ENCODE measurements around the gene SPATA31D4. TPM values are rescaled to one million over a fixed set of nuclear protein-coding genes. Genes with fewer than 3 reads are reported as not detected.

The SPATA31D4 gene
- total RNA-seq, 1 experiment from 2014 or later, result not detected

DNA sequence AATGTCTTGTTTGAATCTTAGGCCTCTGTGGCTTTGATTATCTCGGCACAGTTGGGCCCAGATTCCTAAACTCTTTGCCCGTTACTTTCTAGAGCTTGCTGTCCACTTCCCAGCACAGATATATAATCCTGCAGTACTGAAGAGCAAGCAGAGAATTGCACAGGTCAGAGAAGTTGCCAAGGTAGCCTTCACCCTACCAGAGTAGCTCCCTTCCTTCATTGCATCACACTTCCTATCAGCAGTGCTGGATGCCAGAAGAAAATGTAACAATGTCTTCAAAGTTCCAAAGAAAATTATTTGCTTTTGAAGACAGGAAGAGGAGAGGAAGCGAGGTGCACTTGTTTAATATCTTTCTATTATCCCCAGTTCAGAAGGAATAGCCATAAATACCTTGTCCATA lies 38.1 kb upstream of the SPATA31D4 start:
- H3K27me3 Mint-ChIP-seq (ENCODE audit: unreplicated experiment), result no peaks in the 10 kb centered on the region
- H3K27ac Mint-ChIP-seq (ENCODE audit: unreplicated experiment), result no peak overlapping the region
- CTCF ChIA-PET, result no interaction called here
- intact Hi-C loops (cut with micrococcal nuclease; ENCODE audit: unreplicated experiment), result no loop called here
- TF ChIP-seq, protein P1, sequence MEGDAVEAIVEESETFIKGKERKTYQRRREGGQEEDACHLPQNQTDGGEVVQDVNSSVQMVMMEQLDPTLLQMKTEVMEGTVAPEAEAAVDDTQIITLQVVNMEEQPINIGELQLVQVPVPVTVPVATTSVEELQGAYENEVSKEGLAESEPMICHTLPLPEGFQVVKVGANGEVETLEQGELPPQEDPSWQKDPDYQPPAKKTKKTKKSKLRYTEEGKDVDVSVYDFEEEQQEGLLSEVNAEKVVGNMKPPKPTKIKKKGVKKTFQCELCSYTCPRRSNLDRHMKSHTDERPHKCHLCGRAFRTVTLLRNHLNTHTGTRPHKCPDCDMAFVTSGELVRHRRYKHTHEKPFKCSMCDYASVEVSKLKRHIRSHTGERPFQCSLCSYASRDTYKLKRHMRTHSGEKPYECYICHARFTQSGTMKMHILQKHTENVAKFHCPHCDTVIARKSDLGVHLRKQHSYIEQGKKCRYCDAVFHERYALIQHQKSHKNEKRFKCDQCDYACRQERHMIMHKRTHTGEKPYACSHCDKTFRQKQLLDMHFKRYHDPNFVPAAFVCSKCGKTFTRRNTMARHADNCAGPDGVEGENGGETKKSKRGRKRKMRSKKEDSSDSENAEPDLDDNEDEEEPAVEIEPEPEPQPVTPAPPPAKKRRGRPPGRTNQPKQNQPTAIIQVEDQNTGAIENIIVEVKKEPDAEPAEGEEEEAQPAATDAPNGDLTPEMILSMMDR (IDR thresholded peaks at IDR 0.05; ENCODE audit: unreplicated experiment), result no peak
- BruUV-seq (replicated peaks), result no TSS peak
- DNase-seq, result no peak
- H3K4me3 Mint-ChIP-seq (ENCODE audit: low read depth, unreplicated experiment), result no peak overlapping the region
- no peaks in the 10 kb centered on the region for H3K9me3 Mint-ChIP-seq (ENCODE audit: low read depth, unreplicated experiment)
- H3K36me3 Mint-ChIP-seq (ENCODE audit: insufficient read depth, unreplicated experiment), result no peaks in the 10 kb centered on the region
- no peaks in the 10 kb centered on the region for H3K4me1 Mint-ChIP-seq (ENCODE audit: low read depth, unreplicated experiment)

DNA sequence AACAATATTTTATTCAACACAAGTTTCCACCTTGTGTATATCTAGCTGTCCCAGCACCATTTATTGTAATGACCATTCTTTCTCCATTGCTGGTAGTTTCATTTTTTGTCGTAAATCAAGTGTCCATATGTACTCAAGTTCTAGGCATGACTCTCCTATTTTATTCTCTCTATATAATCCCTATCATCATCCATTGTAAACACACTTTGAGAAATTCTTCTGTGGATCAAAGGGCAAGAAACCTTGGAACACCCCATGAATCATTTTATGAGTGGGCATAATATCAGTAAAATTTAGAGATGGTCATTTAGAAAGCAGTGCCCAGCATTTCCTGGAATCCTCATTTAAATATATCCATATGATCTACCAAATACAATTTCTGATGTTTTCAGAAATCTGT lies 35.8 kb upstream of the SPATA31D4 start:
- H3K36me3 Mint-ChIP-seq (ENCODE audit: insufficient read depth, unreplicated experiment), result no peaks in the 10 kb centered on the region
- H3K27me3 Mint-ChIP-seq (ENCODE audit: unreplicated experiment), result no peaks in the 10 kb centered on the region
- BruUV-seq (replicated peaks), result no TSS peak
- H3K4me1 Mint-ChIP-seq (ENCODE audit: low read depth, unreplicated experiment), result no peaks in the 10 kb centered on the region
- H3K4me3 Mint-ChIP-seq (ENCODE audit: low read depth, unreplicated experiment), result no peak overlapping the region
- intact Hi-C loops (cut with micrococcal nuclease; ENCODE audit: unreplicated experiment), result no loop called here
- H3K27ac Mint-ChIP-seq (ENCODE audit: unreplicated experiment), result no peak overlapping the region
- no peak for DNase-seq
- TF ChIP-seq, protein P1 (IDR thresholded peaks at IDR 0.05; ENCODE audit: unreplicated experiment), result no peak
- no peaks in the 10 kb centered on the region for H3K9me3 Mint-ChIP-seq (ENCODE audit: low read depth, unreplicated experiment)
- CTCF ChIA-PET, result no interaction called here

DNA sequence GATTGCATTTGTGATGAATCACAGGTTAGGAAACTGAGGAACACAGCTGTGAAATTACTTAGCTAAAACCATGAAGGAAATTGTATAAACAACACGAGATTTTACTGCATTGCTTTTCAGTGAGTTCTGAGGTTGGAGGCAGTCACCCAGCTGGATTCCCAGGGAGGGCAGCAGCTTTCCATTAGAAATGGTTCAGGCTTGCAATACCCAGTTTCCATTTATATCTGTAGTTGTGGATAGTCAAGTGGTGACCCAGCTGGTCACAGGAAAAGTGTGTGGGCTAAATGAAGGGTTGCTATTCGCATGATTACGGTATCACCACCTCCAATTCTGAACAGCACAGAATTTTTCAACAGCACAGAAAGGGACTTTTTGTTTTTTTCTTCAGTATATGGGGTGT lies 34.3 kb upstream of the SPATA31D4 start:
- no peaks in the 10 kb centered on the region for H3K9me3 Mint-ChIP-seq (ENCODE audit: low read depth, unreplicated experiment)

GRCh38 chr9:81894891-81895290 lies 33.3 kb upstream of the SPATA31D4 start:
- CTCF ChIA-PET, result no interaction called here
- Mint-ChIP-seq H3K9me3 (ENCODE audit: low read depth, unreplicated experiment) (no peaks in the 10 kb centered on the region), H3K27me3 (ENCODE audit: unreplicated experiment) (no peaks in the 10 kb centered on the region), H3K4me1 (ENCODE audit: low read depth, unreplicated experiment) (no peaks in the 10 kb centered on the region), H3K27ac (ENCODE audit: unreplicated experiment) (no peak overlapping the region), H3K36me3 (ENCODE audit: insufficient read depth, unreplicated experiment) (no peaks in the 10 kb centered on the region), H3K4me3 (ENCODE audit: low read depth, unreplicated experiment) (no peak overlapping the region)
- intact Hi-C loops (cut with micrococcal nuclease; ENCODE audit: unreplicated experiment), result no loop called here
- TF ChIP-seq, protein P1 (IDR thresholded peaks at IDR 0.05; ENCODE audit: unreplicated experiment), result no peak
- DNase-seq, result no peak
- BruUV-seq (replicated peaks), result no TSS peak

More for the DNA sequence above, 34.3 kb upstream of the SPATA31D4 start:
- no peak overlapping the region for H3K4me3 Mint-ChIP-seq (ENCODE audit: low read depth, unreplicated experiment)
- CTCF ChIA-PET, result no interaction called here
- BruUV-seq (replicated peaks), result no TSS peak
- no peaks in the 10 kb centered on the region for H3K36me3 Mint-ChIP-seq (ENCODE audit: insufficient read depth, unreplicated experiment)
- TF ChIP-seq, protein P1 (IDR thresholded peaks at IDR 0.05; ENCODE audit: unreplicated experiment), result no peak
- H3K4me1 Mint-ChIP-seq (ENCODE audit: low read depth, unreplicated experiment), result no peaks in the 10 kb centered on the region
- H3K27ac Mint-ChIP-seq (ENCODE audit: unreplicated experiment), result no peak overlapping the region
- intact Hi-C loops (cut with micrococcal nuclease; ENCODE audit: unreplicated experiment), result no loop called here
- no peaks in the 10 kb centered on the region for H3K27me3 Mint-ChIP-seq (ENCODE audit: unreplicated experiment)
- DNase-seq, result no peak
